Stimulated activated CD8-positive, alpha-beta memory T cell treated with anti-CD3 and anti-CD28 coated beads, Interleukin-7, amount 100 ng/mL, for 4 hours (primary cell): ENCODE results near the gene ABL1.

Source experiments
- DNase-seq, 2 donors: peaks; one replicate each; pipeline ENCODE4 v3.0.0-alpha.2; 2020; ENCODE audit warnings: low read depth in 2 of 2

The ABL1 gene

DNA sequence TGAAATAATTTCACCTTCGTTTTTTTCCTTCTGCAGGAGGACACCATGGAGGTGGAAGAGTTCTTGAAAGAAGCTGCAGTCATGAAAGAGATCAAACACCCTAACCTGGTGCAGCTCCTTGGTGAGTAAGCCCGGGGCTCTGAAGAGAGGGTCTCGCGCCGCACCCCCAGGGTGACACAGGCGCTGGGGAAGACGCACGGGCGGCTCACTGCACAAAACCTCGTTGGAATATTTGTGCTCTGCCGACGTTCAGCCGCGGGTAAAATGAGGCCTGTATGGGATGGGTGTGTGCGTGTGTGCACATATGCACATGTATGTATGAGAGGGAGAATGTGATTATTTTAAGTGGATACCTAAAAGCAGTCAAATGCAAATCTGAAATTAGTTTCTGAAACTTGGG is 37.0 kb downstream of the ABL1 start:
- no peak for DNase-seq

DNA sequence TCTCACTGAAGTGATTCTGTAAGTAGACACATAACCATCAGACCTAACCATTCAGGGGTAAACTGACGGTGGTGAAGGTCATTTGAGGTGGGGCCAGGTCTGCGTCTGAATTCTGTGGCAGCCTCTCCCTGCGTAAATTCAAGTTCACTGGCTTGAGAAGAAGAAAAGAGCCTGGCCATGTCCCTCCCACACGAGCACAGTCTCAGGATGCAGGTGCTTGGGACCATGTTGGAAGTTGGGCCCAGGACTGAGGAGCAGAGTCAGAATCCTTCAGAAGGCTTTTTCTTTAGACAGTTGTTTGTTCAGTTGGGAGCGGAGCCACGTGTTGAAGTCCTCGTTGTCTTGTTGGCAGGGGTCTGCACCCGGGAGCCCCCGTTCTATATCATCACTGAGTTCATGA is 37.5 kb downstream of the ABL1 start:
- DNase-seq = no peak

DNA sequence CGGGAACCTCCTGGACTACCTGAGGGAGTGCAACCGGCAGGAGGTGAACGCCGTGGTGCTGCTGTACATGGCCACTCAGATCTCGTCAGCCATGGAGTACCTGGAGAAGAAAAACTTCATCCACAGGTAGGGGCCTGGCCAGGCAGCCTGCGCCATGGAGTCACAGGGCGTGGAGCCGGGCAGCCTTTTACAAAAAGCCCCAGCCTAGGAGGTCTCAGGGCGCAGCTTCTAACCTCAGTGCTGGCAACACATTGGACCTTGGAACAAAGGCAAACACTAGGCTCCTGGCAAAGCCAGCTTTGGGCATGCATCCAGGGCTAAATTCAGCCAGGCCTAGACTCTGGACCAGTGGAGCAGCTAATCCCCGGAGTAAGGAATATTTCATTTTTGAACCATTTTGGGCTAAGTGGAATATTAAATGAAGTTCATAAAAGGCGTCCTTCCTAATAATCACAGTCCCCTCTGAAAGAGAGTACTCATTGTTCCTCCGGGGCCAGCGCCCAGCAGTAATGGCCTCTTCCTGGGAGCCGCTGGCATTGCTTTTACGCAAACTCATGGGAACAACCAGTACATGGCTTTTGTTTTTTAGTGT is 38.0 kb downstream of the ABL1 start:
- DNase-seq = no peak

DNA sequence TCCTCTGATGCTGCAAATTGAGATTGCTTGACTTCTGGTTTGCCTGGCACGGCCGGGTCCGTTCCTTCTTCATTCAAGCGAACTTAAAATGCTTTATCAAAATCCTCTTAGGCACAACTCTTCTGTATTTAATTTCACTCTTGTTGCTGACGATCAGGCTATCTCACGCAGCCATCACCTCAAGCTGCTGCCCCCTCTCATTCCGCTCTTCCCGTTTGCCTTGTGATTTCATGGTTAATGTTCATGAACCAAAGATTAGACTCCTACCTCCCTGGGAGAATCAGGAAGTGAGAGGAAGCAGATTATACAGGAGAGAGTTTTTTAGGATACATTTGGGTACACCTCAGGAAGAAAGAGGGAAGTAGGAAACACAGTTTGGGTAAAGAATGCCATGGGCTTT is 38.9 kb downstream of the ABL1 start:
- DNase-seq = no peak

DNA sequence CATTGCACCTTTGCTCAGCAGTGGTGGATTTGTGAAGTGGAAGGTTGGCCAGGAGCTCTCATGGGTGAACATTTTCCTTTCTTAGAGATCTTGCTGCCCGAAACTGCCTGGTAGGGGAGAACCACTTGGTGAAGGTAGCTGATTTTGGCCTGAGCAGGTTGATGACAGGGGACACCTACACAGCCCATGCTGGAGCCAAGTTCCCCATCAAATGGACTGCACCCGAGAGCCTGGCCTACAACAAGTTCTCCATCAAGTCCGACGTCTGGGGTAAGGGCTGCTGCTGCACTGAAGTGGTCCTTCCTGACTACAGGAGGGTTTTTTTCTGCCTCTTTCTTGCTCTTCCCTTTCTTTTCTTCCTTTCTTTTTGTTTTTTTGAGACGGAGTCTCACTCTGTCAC is 39.7 kb downstream of the ABL1 start:
- DNase-seq = no peak

DNA sequence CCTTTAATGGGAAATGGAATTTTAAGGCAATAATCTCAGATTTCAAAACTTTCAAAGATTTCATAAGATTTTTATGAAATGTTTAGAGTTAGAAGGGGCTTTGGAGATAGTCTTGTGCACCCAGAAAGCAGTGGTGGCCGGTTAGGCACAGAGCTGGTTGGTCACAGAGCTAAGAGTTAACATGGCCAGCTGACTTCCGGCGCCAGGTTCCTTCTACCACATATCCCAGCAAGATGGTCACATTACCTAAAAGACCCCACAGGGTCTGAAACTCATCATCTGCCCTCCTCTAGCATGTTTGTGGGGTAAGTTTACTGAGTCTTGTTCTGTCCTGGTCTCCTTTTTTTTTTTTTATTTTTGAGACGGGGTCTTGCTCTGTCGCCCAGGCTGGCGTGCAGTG is 42.2 kb downstream of the ABL1 start:
- DNase-seq = no peak

DNA sequence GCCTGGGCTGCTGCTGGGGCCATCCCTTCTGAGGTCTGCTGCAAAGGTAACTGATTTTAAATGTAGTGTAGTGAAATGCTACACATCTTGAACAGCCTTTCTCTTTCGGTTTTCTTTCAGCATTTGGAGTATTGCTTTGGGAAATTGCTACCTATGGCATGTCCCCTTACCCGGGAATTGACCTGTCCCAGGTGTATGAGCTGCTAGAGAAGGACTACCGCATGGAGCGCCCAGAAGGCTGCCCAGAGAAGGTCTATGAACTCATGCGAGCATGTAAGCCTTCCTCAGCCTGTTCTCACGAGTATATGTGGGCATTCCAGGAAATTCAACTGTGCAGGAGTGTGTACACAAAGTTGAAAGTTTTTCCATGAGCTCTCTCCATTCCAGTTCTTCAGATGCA is 43.2 kb downstream of the ABL1 start:
- DNase-seq = no peak

DNA sequence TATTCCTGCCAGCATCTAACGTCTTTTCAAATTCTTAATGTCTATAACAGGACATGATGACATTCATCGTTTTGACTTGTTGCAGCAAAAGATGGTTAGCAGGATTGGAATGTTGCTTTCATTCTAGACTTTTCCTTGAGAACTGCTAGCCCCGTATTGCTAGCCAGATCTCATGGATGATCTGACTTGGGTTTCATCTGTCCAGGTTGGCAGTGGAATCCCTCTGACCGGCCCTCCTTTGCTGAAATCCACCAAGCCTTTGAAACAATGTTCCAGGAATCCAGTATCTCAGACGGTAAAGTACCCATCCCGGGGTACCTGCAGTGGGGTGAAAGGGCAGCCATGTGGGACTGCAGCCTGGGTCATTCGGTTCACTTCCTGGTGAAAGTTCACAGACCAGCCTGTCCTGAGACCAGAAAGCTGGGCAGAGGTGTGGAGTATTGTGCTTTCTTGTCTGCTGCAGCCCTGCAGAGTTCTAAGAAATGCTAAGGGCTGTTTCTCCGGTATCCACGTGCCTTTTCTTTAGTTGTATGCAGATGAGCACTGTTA is 44.9 kb downstream of the ABL1 start:
- no peak for DNase-seq

DNA sequence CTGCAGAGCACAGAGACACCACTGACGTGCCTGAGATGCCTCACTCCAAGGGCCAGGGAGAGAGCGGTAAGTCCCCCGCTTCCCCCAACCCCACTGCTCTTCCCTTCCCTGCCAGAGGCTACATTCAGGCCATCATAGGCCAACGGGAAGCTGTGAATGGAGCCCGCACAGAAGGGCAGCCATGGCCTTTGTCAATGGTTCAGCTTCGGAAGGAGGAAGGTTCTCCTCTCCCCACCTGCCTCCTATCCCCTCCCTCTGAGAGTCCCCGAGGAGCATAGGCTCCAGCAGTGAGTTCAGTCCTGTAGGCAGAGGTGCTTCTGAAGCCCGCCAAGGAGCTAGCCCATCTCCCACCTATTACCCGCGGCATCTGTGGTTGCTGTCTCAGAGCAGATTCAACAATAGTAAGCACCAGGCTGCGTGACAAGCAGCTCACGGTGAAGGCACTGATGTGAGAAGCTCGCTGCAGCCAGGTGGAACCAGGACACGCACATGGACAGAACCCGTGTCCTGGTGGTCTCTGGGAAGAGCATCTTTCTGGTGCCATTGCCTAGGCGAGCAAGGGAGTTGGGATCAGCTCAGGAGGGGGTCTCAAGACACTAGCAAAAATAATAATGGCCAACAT is 45.7 kb downstream of the ABL1 start:
- no peak for DNase-seq

DNA sequence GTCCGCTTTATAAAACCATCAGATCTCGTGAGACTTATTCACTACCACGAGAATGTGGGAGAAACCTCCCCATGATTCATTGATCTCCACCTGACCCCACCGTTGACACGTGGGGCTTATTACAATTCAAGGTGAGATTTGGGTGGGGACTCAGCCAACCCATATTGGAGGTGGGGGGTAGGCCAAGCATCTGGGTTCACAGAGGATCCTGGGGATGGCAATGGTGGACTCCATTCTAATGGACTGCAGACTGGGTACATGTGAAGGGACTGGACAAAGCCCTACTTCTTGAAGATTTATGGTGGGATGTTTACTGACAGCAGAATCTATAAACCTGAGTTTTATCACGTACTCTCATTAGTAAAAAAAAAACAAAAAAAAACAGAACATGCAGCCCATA is 46.5 kb downstream of the ABL1 start:
- DNase-seq = no peak

DNA sequence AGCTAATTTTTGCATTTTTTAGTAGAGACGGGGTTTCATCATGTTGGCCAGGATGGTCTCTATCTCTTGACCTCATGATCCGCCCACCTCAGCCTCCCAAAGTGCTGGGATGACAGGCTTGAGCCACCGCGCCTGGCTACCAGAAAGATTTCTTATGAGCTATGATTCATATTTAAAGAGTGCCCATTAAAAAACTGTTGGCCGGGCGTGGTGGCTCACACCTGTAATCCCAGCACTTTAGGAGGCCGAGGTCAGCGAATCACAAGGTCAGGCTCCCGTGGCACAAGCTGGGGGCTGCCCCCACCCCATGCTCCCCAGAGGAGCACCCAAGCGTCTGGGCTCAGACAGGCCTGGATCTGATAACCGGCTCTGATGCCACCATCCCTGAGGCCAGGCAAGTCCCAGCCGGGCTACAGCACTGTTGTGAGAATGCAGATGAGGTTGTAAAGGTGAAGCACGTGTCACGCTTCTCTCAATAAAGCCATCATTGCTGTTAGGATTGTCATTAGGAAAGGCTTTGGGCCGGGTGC is 47.7 kb downstream of the ABL1 start:
- no peak for DNase-seq

DNA sequence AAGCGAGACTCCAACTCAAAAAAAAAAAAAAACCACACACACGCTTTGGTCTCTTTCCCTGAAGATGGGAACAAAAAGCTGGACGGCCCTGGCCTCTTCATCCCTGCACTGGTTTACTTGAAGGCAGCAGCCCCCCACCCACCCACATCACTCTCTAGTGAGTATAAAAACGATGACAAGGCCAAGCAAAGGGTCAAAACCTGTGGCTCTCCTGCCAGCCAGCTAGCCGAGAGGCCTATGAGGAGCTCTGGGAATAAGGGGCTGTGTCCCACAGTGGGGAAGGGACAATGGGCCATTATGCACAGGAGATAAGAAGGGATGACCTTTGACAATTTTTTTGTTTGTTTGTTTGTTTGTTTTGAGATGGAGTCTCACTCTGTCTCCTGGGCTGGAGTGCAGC is 48.4 kb downstream of the ABL1 start:
- no peak for DNase-seq

DNA sequence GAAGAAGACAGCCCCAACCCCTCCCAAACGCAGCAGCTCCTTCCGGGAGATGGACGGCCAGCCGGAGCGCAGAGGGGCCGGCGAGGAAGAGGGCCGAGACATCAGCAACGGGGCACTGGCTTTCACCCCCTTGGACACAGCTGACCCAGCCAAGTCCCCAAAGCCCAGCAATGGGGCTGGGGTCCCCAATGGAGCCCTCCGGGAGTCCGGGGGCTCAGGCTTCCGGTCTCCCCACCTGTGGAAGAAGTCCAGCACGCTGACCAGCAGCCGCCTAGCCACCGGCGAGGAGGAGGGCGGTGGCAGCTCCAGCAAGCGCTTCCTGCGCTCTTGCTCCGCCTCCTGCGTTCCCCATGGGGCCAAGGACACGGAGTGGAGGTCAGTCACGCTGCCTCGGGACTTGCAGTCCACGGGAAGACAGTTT is 49.1 kb downstream of the ABL1 start:
- DNase-seq = no peak

DNA sequence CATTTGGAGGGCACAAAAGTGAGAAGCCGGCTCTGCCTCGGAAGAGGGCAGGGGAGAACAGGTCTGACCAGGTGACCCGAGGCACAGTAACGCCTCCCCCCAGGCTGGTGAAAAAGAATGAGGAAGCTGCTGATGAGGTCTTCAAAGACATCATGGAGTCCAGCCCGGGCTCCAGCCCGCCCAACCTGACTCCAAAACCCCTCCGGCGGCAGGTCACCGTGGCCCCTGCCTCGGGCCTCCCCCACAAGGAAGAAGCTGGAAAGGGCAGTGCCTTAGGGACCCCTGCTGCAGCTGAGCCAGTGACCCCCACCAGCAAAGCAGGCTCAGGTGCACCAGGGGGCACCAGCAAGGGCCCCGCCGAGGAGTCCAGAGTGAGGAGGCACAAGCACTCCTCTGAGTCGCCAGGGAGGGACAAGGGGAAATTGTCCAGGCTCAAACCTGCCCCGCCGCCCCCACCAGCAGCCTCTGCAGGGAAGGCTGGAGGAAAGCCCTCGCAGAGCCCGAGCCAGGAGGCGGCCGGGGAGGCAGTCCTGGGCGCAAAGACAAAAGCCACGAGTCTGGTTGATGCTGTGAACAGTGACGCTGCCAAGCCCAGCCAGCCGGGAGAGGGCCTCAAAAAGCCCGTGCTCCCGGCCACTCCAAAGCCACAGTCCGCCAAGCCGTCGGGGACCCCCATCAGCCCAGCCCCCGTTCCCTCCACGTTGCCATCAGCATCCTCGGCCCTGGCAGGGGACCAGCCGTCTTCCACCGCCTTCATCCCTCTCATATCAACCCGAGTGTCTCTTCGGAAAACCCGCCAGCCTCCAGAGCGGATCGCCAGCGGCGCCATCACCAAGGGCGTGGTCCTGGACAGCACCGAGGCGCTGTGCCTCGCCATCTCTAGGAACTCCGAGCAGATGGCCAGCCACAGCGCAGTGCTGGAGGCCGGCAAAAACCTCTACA is 49.8 kb downstream of the ABL1 start:
- no peak for DNase-seq

DNA sequence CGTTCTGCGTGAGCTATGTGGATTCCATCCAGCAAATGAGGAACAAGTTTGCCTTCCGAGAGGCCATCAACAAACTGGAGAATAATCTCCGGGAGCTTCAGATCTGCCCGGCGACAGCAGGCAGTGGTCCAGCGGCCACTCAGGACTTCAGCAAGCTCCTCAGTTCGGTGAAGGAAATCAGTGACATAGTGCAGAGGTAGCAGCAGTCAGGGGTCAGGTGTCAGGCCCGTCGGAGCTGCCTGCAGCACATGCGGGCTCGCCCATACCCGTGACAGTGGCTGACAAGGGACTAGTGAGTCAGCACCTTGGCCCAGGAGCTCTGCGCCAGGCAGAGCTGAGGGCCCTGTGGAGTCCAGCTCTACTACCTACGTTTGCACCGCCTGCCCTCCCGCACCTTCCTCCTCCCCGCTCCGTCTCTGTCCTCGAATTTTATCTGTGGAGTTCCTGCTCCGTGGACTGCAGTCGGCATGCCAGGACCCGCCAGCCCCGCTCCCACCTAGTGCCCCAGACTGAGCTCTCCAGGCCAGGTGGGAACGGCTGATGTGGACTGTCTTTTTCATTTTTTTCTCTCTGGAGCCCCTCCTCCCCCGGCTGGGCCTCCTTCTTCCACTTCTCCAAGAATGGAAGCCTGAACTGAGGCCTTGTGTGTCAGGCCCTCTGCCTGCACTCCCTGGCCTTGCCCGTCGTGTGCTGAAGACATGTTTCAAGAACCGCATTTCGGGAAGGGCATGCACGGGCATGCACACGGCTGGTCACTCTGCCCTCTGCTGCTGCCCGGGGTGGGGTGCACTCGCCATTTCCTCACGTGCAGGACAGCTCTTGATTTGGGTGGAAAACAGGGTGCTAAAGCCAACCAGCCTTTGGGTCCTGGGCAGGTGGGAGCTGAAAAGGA is 50.7 kb downstream of the ABL1 start:
- DNase-seq = no peak

DNA sequence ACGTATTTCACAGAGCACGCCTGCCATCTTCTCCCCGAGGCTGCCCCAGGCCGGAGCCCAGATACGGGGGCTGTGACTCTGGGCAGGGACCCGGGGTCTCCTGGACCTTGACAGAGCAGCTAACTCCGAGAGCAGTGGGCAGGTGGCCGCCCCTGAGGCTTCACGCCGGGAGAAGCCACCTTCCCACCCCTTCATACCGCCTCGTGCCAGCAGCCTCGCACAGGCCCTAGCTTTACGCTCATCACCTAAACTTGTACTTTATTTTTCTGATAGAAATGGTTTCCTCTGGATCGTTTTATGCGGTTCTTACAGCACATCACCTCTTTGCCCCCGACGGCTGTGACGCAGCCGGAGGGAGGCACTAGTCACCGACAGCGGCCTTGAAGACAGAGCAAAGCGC is 51.9 kb downstream of the ABL1 start:
- DNase-seq = no peak

DNA sequence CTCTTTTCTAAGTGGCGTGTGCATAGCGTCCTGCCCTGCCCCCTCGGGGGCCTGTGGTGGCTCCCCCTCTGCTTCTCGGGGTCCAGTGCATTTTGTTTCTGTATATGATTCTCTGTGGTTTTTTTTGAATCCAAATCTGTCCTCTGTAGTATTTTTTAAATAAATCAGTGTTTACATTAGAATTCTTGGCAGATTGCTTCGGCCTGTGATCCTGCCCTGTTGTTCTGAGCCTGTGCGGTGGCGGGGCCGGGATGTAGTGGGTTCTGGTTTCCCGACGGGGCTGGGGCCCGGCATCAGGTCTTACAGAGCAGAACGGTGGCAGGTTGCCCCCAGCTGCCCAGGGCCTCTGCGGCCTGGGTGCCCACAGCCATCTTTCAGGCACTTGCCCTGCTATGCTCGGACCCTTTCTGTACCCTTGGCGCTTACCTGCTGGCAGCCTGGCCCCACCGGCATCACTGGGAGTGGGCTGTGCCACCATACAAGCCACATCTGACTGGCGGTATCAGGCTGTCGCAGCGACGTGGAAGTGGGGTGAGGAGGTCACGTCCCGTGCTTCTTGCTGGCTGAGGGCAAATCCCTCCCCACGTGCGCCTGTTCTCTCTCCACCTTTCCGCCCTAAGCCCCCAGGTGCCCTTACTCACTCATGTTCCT is 52.6 kb downstream of the ABL1 start:
- DNase-seq = no peak

DNA sequence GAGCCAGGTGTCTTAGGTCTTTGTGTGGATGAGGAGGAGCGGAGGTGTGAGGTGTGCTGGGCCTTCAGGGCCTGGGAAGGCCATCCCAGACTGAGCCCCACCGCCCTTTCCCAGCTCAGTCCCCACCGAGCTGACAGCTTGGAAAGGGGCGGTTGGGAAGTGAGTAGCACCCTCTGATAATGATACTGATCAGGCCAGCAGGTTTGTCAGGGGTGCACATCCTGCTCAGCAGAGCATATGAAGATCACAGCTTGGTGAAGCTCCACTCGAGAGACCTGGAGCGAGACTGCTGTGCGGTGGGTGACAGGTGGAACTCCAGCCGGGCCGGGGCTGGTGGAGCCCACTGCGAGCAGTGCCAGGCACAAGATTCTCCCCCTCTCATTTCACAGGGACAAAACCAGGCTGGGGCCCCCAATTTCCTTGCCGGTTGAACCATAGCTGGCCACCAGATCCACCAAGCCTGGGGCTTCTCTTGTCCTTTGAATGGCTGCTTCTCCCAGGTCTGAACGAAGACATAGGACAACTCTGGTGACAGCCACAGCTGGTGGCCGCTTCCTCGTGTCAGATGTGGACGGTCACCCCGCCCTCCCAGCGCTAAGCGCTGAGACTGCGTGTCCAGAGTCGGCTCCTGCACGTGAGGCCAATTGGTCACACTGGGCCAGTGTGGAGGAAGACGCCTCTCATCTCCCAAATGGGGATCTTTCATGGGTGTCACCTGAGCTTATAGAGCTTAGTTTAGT is 53.3 kb downstream of the ABL1 start:
- DNase-seq = no peak

DNA sequence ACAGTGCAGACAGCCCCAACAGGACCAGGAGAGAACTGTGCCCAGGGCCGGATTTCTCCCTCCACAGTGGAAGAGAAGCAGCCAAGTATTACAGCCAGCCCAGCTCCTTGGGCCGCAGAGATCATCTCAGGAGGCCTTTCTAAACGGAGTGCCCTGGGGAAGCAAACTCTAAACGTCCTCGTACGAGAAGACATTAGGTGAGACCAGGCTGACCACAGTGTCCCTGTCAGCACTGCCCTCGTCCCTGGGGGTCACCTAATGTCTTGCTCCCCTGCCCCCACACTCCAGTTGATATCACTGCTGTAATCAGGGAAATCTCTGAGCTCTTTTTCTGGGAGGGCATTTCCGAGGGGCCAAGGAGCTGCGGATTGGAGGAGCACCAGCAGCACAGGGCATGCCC is 55.1 kb downstream of the ABL1 start:
- no peak for DNase-seq
